AG04450 (cell line): ENCODE results near the gene CPVL. TPM values are rescaled to one million over a fixed set of nuclear protein-coding genes. Genes with fewer than 3 reads are reported as not detected.

ENCODE experiments used
- CTCF ChIA-PET: fragments of 300-600, 350-600 bp; formaldehyde crosslinking; extraction: SDS; loops from one replicate; lab custom pipeline; 2022; ENCODE audit warnings: antibody characterized with exemption, inconsistent platforms; lab: Charles Lee
- POLR2A ChIA-PET: fragments of 350-600 bp; formaldehyde crosslinking; extraction: SDS; loops from one replicate; lab custom pipeline; 2021; ENCODE audit warnings: antibody characterized with exemption, inconsistent platforms; lab: Yijun Ruan, JAX
- DNase-seq: peaks from one replicate; pipeline ENCODE4 v3.0.0-alpha.2; 2011; ENCODE audit warnings: low read depth, low spot score
- H3K27ac ChIP-seq: one replicate; pipeline ENCODE4 v1.5.1; 2012; ENCODE audit warnings: low read depth, low read length, control low read depth
- H3K27me3 ChIP-seq: one replicate; pipeline ENCODE4 v1.6.0; 2012; ENCODE audit warnings: low read length; ENCODE audit not compliant: control insufficient read depth, insufficient read depth
- H3K4me3 ChIP-seq: 2 replicates; pipeline ENCODE4 v1.5.1; 2011; ENCODE audit warnings: mild to moderate bottlenecking, low read depth, low read length, control low read depth
- H3K9me3 ChIP-seq: 2 replicates; pipeline ENCODE4 v1.5.1; 2012; ENCODE audit warnings: low read length; ENCODE audit not compliant: control insufficient read depth, insufficient read depth
- polyA plus RNA-seq: library from polyadenylated mRNA; depleted of rRNA; stranded (reverse); fragments of >200 nt; gene quantifications from 2 replicates; pipeline ENCODE4 v1.2.3, GENCODE V29; 2011
- TF ChIP-seq, protein P1 (sequence below): IDR thresholded peaks from 2 replicates; pipeline ENCODE4 v1.5.1; 2011; ENCODE audit warnings: low read depth, low read length, control low read depth, inconsistent platforms

The CPVL gene
- polyA plus RNA-seq, 1 experiment: not detected

DNA sequence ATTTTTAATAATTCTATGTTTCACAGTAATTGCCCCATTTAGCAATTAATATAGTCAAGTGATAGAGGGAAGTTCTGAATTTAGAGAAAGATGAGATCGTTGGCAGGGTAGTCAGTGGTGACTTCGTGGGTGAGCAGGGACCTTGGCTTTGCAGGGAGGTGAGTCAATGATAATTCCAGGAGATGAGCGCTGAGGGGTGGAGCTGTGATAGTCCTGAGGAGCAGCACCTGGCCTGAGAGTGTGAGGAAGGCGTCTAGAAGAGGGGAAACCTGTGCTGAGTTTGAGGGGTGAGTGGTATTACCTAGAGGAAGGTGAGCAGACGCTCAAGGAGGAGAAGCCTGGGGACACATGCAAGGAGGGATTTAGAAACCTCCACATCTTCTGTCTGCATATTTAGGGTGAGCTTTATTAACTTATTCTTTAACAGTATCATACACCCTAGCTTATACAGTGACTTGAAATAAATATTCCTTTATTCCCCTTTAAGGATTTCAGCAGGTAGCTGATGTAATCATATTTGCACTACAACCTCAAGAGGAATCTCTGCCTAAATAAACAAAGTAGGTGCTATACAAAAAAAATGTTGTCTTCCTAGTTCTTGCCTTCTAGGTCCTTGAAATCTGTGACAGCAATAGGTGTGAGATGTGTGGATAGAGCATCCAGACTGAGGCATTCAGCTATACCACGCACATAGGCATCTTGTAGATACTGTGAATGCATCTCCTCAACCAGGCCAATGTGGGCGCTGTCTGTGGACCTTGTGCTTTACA lies 186.1 kb downstream of the CPVL start:
- TF ChIP-seq, protein P1, sequence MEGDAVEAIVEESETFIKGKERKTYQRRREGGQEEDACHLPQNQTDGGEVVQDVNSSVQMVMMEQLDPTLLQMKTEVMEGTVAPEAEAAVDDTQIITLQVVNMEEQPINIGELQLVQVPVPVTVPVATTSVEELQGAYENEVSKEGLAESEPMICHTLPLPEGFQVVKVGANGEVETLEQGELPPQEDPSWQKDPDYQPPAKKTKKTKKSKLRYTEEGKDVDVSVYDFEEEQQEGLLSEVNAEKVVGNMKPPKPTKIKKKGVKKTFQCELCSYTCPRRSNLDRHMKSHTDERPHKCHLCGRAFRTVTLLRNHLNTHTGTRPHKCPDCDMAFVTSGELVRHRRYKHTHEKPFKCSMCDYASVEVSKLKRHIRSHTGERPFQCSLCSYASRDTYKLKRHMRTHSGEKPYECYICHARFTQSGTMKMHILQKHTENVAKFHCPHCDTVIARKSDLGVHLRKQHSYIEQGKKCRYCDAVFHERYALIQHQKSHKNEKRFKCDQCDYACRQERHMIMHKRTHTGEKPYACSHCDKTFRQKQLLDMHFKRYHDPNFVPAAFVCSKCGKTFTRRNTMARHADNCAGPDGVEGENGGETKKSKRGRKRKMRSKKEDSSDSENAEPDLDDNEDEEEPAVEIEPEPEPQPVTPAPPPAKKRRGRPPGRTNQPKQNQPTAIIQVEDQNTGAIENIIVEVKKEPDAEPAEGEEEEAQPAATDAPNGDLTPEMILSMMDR: no peak
- no peak overlapping the region for H3K27ac ChIP-seq
- ChIA-PET CTCF (interaction anchor here (2.8 kb wide), 1 partner anchor 33 kb away, joined by 14 read pairs; no protein-coding TSS in a partner anchor), POLR2A (no interaction called here)
- H3K27me3 ChIP-seq: peaks cover 61% of the 10 kb centered on the region
- H3K4me3 ChIP-seq: no peak overlapping the region
- H3K9me3 ChIP-seq: peaks cover 20% of the 10 kb centered on the region; the same call in 1 of the 2 replicates
- no peak for DNase-seq

DNA sequence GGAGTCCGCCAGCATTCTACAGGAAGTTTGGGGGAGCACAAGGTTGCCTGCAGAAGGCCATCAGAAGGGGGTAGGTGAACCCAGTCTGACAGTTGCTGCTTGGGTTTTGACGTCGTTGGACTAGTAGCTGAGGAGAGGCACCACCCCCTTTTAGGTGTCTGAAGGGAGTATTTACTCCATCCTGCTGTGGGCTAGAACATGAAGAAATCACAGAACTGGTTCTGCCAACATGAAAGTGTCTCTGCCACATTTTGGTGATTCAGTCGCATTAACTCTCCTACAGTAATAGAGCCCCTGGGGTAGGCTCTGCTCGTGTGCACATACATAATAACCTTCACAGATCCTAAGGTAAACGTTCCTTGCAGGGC lies 187.4 kb downstream of the CPVL start:
- POLR2A ChIA-PET: interaction anchor here (1.2 kb wide), 1 partner anchor 25 kb away, joined by 4 read pairs; no protein-coding TSS in a partner anchor
- CTCF ChIA-PET: interaction anchor here (1.0 kb wide), 1 partner anchor 37 kb away, joined by 3 read pairs; no protein-coding TSS in a partner anchor
- no peak for DNase-seq

DNA sequence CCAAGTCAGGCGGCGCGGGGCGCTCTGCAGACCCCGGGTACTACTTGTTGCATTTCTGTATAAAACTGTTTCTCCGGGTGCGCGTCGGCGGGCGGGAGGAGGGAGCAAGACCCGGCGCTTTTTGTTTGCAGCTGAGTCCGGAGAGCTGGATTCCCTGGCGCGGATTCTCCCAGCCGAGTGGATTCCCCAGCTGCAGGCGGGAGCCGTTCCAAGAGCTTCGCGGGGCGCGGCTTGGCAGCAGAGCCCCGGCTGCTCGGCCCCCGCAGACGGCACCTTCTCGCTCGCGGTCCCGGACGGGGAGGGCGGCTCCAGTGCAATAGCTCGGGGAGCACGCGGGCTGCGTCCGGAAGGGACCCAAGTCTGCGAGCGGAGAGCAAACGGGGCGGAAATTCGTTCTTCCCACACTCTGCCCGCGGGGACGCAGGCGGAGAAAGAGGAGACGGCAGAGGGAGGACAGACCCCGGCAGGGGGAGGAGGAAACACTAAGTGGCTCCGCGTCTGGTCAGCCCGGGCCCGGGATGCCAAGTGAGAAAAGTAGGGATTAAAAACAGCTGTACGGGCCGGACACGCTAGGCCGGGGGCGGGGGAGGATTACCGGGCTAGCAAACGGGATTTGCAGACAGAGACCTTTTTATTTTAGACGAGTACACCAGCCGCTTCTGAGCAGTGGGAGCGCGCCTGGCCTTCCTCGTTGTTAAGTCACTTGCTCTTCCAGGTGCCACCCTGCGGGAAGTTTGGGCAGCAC lies 187.9 kb downstream of the CPVL start, which contains the start of gene TRIL:
Gene TRIL, minus strand, starts transcription at position 96 of the 745 bp plus-strand sequence. CDS start 284 bp downstream, outside the sequence.
- Histone ChIP-seq H3K27ac (peak within 1 kb of the TSS; percentile 11), H3K9me3 (peaks cover 20% of the 10 kb centered on the region; the same call in 1 of the 2 replicates), H3K27me3 (peaks cover 65% of the 10 kb centered on the region), H3K4me3 (peak within 1 kb of the TSS; percentile 49)
- peak; percentile 33 for DNase-seq
- ChIA-PET CTCF (interaction anchor here (0.6 to 2.3 kb wide), 3 partner anchors 32 to 148 kb away, joined by 3 to 18 read pairs (median 5); no protein-coding TSS in a partner anchor), POLR2A (interaction anchor here (1.2 kb wide), 1 partner anchor 26 kb away, joined by 4 read pairs; no protein-coding TSS in a partner anchor)
- TF ChIP-seq, protein P1: no peak

More for the DNA sequence above, 187.4 kb downstream of the CPVL start:
- Histone ChIP-seq H3K9me3 (peaks cover 20% of the 10 kb centered on the region; the same call in 1 of the 2 replicates), H3K27ac (no peak overlapping the region), H3K27me3 (peaks cover 67% of the 10 kb centered on the region), H3K4me3 (peak overlapping the region; percentile 49; the same call in 1 of the 2 replicates)
- TF ChIP-seq, protein P1: no peak

DNA sequence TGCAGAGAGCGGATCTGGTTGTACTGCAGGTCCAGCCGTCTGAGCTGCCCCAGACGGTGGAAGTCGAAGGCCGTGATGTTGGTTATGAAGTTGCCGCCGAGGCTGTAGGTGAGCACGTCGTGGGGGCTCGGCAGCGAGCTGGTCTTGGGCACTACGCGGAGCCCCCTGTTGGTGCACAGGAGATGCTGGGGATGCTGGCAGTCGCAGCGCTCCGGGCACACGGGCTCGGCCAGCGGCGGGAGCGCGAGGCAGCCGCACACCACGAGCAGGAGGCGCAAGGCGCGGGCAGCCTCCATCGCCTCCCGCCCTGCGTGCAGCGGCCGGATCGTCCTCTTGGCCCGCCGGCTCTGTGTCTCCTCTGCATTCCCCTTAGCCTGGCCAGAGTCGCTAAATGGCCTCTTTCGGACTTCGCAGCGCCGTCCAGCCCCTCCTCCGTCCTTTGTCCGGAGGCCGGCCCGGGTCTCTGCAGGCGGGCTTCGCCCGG lies 188.5 kb downstream of the CPVL start:
- Histone ChIP-seq H3K9me3 (peaks cover 20% of the 10 kb centered on the region; the same call in 1 of the 2 replicates), H3K27me3 (peaks cover 64% of the 10 kb centered on the region), H3K27ac (no peak overlapping the region), H3K4me3 (peak overlapping the region; percentile 49)
- no peak for DNase-seq
- TF ChIP-seq, protein P1: no peak
- CTCF ChIA-PET: interaction anchor here (0.6 to 2.3 kb wide), 9 partner anchors 25 to 149 kb away, joined by 3 to 18 read pairs (median 4); no protein-coding TSS in a partner anchor
- POLR2A ChIA-PET: interaction anchor here (1.2 kb wide), 1 partner anchor 27 kb away, joined by 4 read pairs; no protein-coding TSS in a partner anchor
